Hepatocyte (in vitro differentiated cells): ENCODE data around the gene EIF3K. TPM values are rescaled to one million over a fixed set of nuclear protein-coding genes. Genes with fewer than 3 reads are reported as not detected.
A peak's percentile ranks its signal among the peaks of the same experiment; 100 is the strongest.

ENCODE experiments used
- DNase-seq: peaks from one replicate; pipeline ENCODE4 v3.0.0-alpha.2; 2016; ENCODE audit warnings: low spot score
- H2AFZ ChIP-seq: fragments of 200-600 bp; sonication (generic); 2 replicates; pipeline ENCODE4 v1.6.0; 2016; ENCODE audit warnings: antibody characterized with exemption, mild to moderate bottlenecking
- H3K27ac ChIP-seq: fragments of 200-600 bp; sonication (generic); 2 replicates; pipeline ENCODE4 v1.5.1; 2016; ENCODE audit warnings: mild to moderate bottlenecking
- H3K27me3 ChIP-seq: fragments of 200-600 bp; sonication (generic); 2 replicates; pipeline ENCODE4 v1.6.1; 2016
- H3K36me3 ChIP-seq: fragments of 200-600 bp; sonication (generic); replicated peaks from 2 replicates; pipeline ENCODE4 v1.5.1; 2016; ENCODE audit warnings: low read depth; ENCODE audit not compliant: insufficient read depth
- H3K4me1 ChIP-seq: fragments of 200-600 bp; sonication (generic); 2 replicates; pipeline ENCODE4 v1.5.1; 2016; ENCODE audit warnings: mild to moderate bottlenecking, moderate library complexity; ENCODE audit not compliant: insufficient read depth
- H3K4me2 ChIP-seq: fragments of 200-600 bp; sonication (generic); 2 replicates; pipeline ENCODE4 v1.6.0; 2016
- H3K4me3 ChIP-seq: fragments of 200-600 bp; sonication (generic); 2 replicates; pipeline ENCODE4 v1.5.1; 2016; ENCODE audit warnings: mild to moderate bottlenecking
- H3K79me2 ChIP-seq: fragments of 200-600 bp; sonication (generic); 2 replicates; pipeline ENCODE4 v1.6.0; 2017; ENCODE audit warnings: mild to moderate bottlenecking
- H3K9me2 ChIP-seq: fragments of 200-600 bp; sonication (generic); replicated peaks from 2 replicates; pipeline ENCODE4 v1.6.0; 2017; ENCODE audit warnings: mild to moderate bottlenecking; ENCODE audit not compliant: insufficient read depth
- H3K9me3 ChIP-seq: fragments of 200-600 bp; sonication (generic); 2 replicates; pipeline ENCODE4 v1.5.1; 2016; ENCODE audit warnings: low read depth, mild to moderate bottlenecking
- H4K20me1 ChIP-seq: fragments of 200-600 bp; sonication (generic); 2 replicates; pipeline ENCODE4 v1.6.0; 2016; ENCODE audit warnings: mild to moderate bottlenecking; ENCODE audit not compliant: insufficient read depth, poor library complexity, severe bottlenecking
- CTCF ChIP-seq: fragments of 200-600 bp; sonication (generic); IDR thresholded peaks from 2 replicates; pipeline ENCODE4 v1.5.1; 2016; ENCODE audit warnings: antibody characterized with exemption, mild to moderate bottlenecking; ENCODE audit not compliant: poor library complexity
- EZH2 ChIP-seq: fragments of 200-600 bp; sonication (generic); IDR thresholded peaks from 2 replicates; pipeline ENCODE4 v1.6.1; 2016; ENCODE audit warnings: antibody characterized with exemption, mild to moderate bottlenecking, borderline replicate concordance
- EZH2phosphoT487 ChIP-seq: fragments of 200-600 bp; sonication (generic); IDR thresholded peaks from one replicate; pipeline ENCODE4 v1.6.1; 2018; ENCODE audit warnings: antibody characterized with exemption, mild to moderate bottlenecking, low read depth, moderate library complexity; ENCODE audit not compliant: unreplicated experiment, severe bottlenecking
- WGBS: methylation state at CpG from one replicate; pipeline ENCODE4 v1.1.6; 2016; ENCODE audit warnings: low lambda C conversion rate; ENCODE audit errors: missing lambda C conversion rate; 5-methylcytosine and 5-hydroxymethylcytosine counted together
- polyA plus RNA-seq: library from polyadenylated mRNA; unstranded; fragments of >200 nt; fragmentation: Nextera tagmentation; extraction: Ambion mirVana; gene quantifications from 2 replicates; pipeline ENCODE4 v1.2.1, GENCODE V29; 2016
- total RNA-seq: library from RNA; depleted of rRNA; stranded (reverse); fragments of >200 nt; gene quantifications from 2 replicates; pipeline ENCODE4 v1.2.3, GENCODE V29; 2014

The EIF3K gene
- total and polyA plus RNA-seq, 2 experiments from 2014 or later, result 171 to 354 TPM

GRCh38 chr19:38658462-38659306, 39.7 kb downstream of the EIF3K start:
- Histone ChIP-seq H3K36me3 (no peaks in the 10 kb centered on the region), H3K27ac (peak overlapping the region; percentile 85), H3K27me3 (no peaks in the 10 kb centered on the region), H3K79me2 (peaks cover 91% of the 10 kb centered on the region), H3K4me2 (peak overlapping the region; percentile 59), H4K20me1 (peaks cover 29% of the 10 kb centered on the region), H3K4me1 (peaks cover 80% of the 10 kb centered on the region), H3K9me3 (no peaks in the 10 kb centered on the region), H3K9me2 (no peaks in the 10 kb centered on the region), H3K4me3 (no peak overlapping the region), H2AFZ (no peak overlapping the region)
- no peak for TF ChIP-seq EZH2phosphoT487
- TF ChIP-seq EZH2, result no peak
- no peak for TF ChIP-seq CTCF
- peak; percentile 92 for DNase-seq
- WGBS, result 39% methylated on average over 14 of the region's 15 CpGs

- no peaks in the 10 kb centered on the region for H3K27me3 ChIP-seq
- no peak overlapping the region for H2AFZ ChIP-seq
- DNase-seq, result no peak
- H3K36me3 ChIP-seq, result no peaks in the 10 kb centered on the region
- no peak for TF ChIP-seq EZH2phosphoT487
- TF ChIP-seq EZH2, result no peak
- TF ChIP-seq CTCF, result no peak
- H3K27ac ChIP-seq, result peak overlapping the region; percentile 85
- peaks cover 30% of the 10 kb centered on the region for H4K20me1 ChIP-seq
- H3K4me3 ChIP-seq, result no peak overlapping the region
- 84% methylated on average over 9 of the region's 9 CpGs for WGBS
- H3K9me2 ChIP-seq, result no peaks in the 10 kb centered on the region
- peaks cover 92% of the 10 kb centered on the region for H3K79me2 ChIP-seq
- H3K9me3 ChIP-seq, result no peaks in the 10 kb centered on the region
- H3K4me1 ChIP-seq, result peaks cover 80% of the 10 kb centered on the region
- H3K4me2 ChIP-seq, result peak overlapping the region; percentile 25
Observed at GRCh38 chr19:38660724-38661123, 41.7 kb downstream of the EIF3K start.

GRCh38 chr19:38661136-38661535, 42.1 kb downstream of the EIF3K start:
- H3K79me2 ChIP-seq, result peaks cover 92% of the 10 kb centered on the region
- DNase-seq, result no peak
- H4K20me1 ChIP-seq, result peaks cover 30% of the 10 kb centered on the region
- H3K27ac ChIP-seq, result peak overlapping the region; percentile 85
- no peaks in the 10 kb centered on the region for H3K36me3 ChIP-seq
- no peak overlapping the region for H3K4me3 ChIP-seq
- 28% methylated on average over 7 of the region's 7 CpGs for WGBS
- H3K4me1 ChIP-seq, result peaks cover 81% of the 10 kb centered on the region
- no peaks in the 10 kb centered on the region for H3K27me3 ChIP-seq
- TF ChIP-seq EZH2phosphoT487 (no peak), EZH2 (no peak), CTCF (no peak)
- H3K9me2 ChIP-seq, result no peaks in the 10 kb centered on the region
- H3K9me3 ChIP-seq, result no peaks in the 10 kb centered on the region
- H2AFZ ChIP-seq, result no peak overlapping the region
- peak overlapping the region; percentile 25 for H3K4me2 ChIP-seq
